ENCODE measurements around the gene KTN1. TPM values are rescaled to one million over a fixed set of nuclear protein-coding genes. Genes with fewer than 3 reads are reported as not detected.

The KTN1 gene
- total RNA-seq, 4 donors from 2014 or later, result 114 to 165 (median 139) TPM

GRCh38 chr14:55547650-55548315 is 32.2 kb upstream of the KTN1 start:
- TF ChIP-seq CTCF (IDR thresholded peaks at IDR 0.05), result no peak
- no peak for DNase-seq (ENCODE audit: low spot score)
- no peak for ATAC-seq (ENCODE audit: low FRiP score)

DNA sequence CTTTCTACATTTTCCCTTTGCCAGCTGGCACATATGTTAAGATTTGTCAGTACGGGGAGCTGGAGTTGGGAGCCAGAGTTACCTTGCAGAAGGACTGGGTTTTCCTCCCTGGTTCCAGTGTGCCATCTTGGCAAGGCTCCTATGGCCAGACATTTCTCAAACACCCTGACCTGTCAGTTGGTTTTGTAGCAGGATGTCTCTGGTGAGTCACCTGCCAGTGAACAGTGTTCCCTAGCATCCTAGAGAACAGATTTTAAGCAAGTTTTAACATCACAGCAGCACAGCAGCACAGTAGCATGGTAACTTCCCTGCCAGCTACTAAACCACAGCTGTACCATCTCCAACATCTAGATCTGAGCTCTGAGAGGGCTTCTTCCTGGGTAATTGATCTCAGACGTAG is 26.2 kb upstream of the KTN1 start:
- no peak for TF ChIP-seq CTCF (IDR thresholded peaks at IDR 0.05)
- ATAC-seq (ENCODE audit: low FRiP score), result no peak
- no peak for DNase-seq (ENCODE audit: low spot score)

GRCh38 chr14:55556929-55557623 is 22.9 kb upstream of the KTN1 start:
- DNase-seq (ENCODE audit: low spot score) (no peak), ATAC-seq (ENCODE audit: low FRiP score) (peak; percentile 54)
- TF ChIP-seq CTCF (IDR thresholded peaks at IDR 0.05), result no peak

DNA sequence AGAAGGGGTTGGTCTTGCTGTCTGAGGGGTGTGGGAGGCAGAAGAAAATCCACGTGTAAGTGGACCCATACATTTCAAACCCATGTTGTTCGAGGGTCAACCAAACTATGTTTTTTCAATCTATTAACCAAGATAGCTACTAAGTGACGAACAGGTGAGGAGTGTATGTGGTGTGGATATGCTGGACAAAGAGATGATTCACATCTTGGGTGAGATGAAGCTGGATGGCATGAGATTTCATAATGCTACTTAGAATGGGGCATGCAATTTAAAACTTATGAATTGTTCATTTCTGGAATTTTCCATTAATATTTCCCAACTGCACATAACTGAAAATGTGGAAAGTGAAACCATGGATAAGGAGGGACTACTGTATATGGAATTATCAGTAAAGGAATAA is 17.9 kb upstream of the KTN1 start:
- DNase-seq (ENCODE audit: low spot score) (no peak), ATAC-seq (ENCODE audit: low FRiP score) (no peak)
- TF ChIP-seq CTCF (IDR thresholded peaks at IDR 0.05), result no peak

DNA sequence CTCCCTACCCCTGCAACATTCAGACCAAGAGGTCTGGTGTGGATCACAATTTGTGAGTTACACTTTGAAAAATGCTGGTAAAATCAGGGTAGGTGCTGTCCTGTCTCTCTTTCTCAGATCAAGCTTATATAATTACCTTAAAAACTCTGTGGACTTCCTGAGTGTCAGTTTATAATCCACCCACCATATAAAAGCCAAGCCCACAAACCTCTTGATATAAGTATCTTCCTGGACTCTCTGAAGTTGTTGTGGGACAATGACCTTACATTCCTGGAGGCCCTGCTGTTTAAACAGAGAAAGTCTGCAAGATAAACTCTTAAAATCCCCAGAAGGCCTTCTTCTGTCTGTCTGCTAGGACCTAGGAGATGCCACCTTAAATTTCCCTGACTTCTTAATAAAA is 11.4 kb upstream of the KTN1 start:
- ATAC-seq (ENCODE audit: low FRiP score), result no peak
- DNase-seq (ENCODE audit: low spot score), result no peak
- TF ChIP-seq CTCF (IDR thresholded peaks at IDR 0.05), result no peak

GRCh38 chr14:55571125-55571889 is 8.7 kb upstream of the KTN1 start:
- no peak for TF ChIP-seq CTCF (IDR thresholded peaks at IDR 0.05)
- ATAC-seq (ENCODE audit: low FRiP score) (no peak), DNase-seq (ENCODE audit: low spot score) (no peak)

Data from omental fat pad (tissue), 4 donors.